Ishikawa (cell line): ENCODE data around the gene NR2F2.

Source experiments
- EP300 ChIP-seq: IDR thresholded peaks from 2 replicates; pipeline ENCODE4 v1.6.1; 2012; ENCODE audit warnings: borderline replicate concordance
- MAX ChIP-seq: IDR thresholded peaks from 2 replicates; pipeline ENCODE4 v1.6.1; 2012
- TEAD4 ChIP-seq: IDR thresholded peaks from 2 replicates; pipeline ENCODE4 v1.6.1; 2012

GRCh38 chr15:96367311-96368200, 37.1 kb downstream of the NR2F2 start:
- TF ChIP-seq TEAD4 (no peak), EP300 (no peak), MAX (no peak)
